Neural progenitor cell (in vitro differentiated cells): ENCODE data around the gene NHERF1. TPM values are rescaled to one million over a fixed set of nuclear protein-coding genes. Genes with fewer than 3 reads are reported as not detected.
A peak's percentile ranks its signal among the peaks of the same experiment; 100 is the strongest.

Source experiments
- DNase-seq: peaks from one replicate; pipeline ENCODE4 v3.0.0-alpha.2; 2016; ENCODE audit warnings: low spot score
- H2AFZ ChIP-seq: fragments of 200-600 bp; sonication (generic); replicated peaks from 2 replicates; pipeline ENCODE4 v1.6.1; 2016; ENCODE audit warnings: antibody characterized with exemption
- H3F3A ChIP-seq: fragments of 200-600 bp; sonication (generic); 2 replicates; pipeline ENCODE4 v1.6.1; 2016; ENCODE audit warnings: antibody characterized with exemption, low read depth
- H3K27ac ChIP-seq: fragments of 200-600 bp; sonication (generic); 2 replicates; pipeline ENCODE4 v1.5.1; 2016; ENCODE audit warnings: mild to moderate bottlenecking
- H3K27me3 ChIP-seq: fragments of 200-600 bp; sonication (generic); 2 replicates; pipeline ENCODE4 v1.6.1; 2016; ENCODE audit warnings: mild to moderate bottlenecking, moderate library complexity
- H3K36me3 ChIP-seq: fragments of 200-600 bp; sonication (generic); 2 replicates; pipeline ENCODE4 v1.5.1; 2016
- H3K4me1 ChIP-seq: fragments of 200-600 bp; sonication (generic); 2 replicates; pipeline ENCODE4 v1.6.1; 2016; ENCODE audit warnings: mixed run types
- H3K4me2 ChIP-seq: fragments of 200-600 bp; sonication (generic); 2 replicates; pipeline ENCODE4 v1.6.1; 2016
- H3K4me3 ChIP-seq: fragments of 200-600 bp; sonication (generic); 2 replicates; pipeline ENCODE4 v1.5.1; 2016
- H3K79me2 ChIP-seq: fragments of 200-600 bp; sonication (generic); 2 replicates; pipeline ENCODE4 v1.6.1; 2016; ENCODE audit warnings: low read depth
- H3K9ac ChIP-seq: fragments of 200-600 bp; sonication (generic); 2 replicates; pipeline ENCODE4 v1.6.1; 2016
- H3K9me3 ChIP-seq: fragments of 200-600 bp; sonication (generic); 2 replicates; pipeline ENCODE4 v1.5.1; 2016; ENCODE audit warnings: low read depth
- H4K20me1 ChIP-seq: fragments of 200-600 bp; sonication (generic); 2 replicates; pipeline ENCODE4 v1.6.1; 2016; ENCODE audit warnings: low read depth
- H3K27ac Mint-ChIP-seq: 3 replicates; pipeline ENCODE4 v1.8.0; 2021; ENCODE audit warnings: mixed read lengths
- H3K27me3 Mint-ChIP-seq: 2 replicates; pipeline ENCODE4 v1.8.0; 2022; ENCODE audit warnings: low read depth, mild to moderate bottlenecking, inconsistent platforms, moderate library complexity, mixed read lengths; ENCODE audit not compliant: insufficient read depth
- H3K36me3 Mint-ChIP-seq: 3 replicates; pipeline ENCODE4 v1.8.0; 2021; ENCODE audit warnings: mixed read lengths
- H3K4me1 Mint-ChIP-seq: 3 replicates; pipeline ENCODE4 v1.8.0; 2021; ENCODE audit warnings: mixed read lengths
- H3K4me3 Mint-ChIP-seq: 3 replicates; pipeline ENCODE4 v1.8.0; 2021; ENCODE audit warnings: mild to moderate bottlenecking, moderate library complexity, mixed read lengths
- H3K9me3 Mint-ChIP-seq: 3 replicates; pipeline ENCODE4 v1.8.0; 2020; ENCODE audit warnings: mixed read lengths
- EZH2 ChIP-seq: fragments of 200-600 bp; sonication (generic); IDR thresholded peaks from 2 replicates; pipeline ENCODE4 v1.6.1; 2017; ENCODE audit warnings: antibody characterized with exemption, mild to moderate bottlenecking, moderate library complexity
- EZH2phosphoT487 ChIP-seq: fragments of 200-600 bp; sonication (generic); IDR thresholded peaks from 2 replicates; pipeline ENCODE4 v1.6.1; 2017; ENCODE audit warnings: antibody characterized with exemption
- total RNA-seq: library from RNA; depleted of rRNA; stranded (reverse); fragments of >200 nt; gene quantifications from 2 replicates; pipeline ENCODE4 v1.2.3, GENCODE V29; 2015; ENCODE audit warnings: low replicate concordance
- TF ChIP-seq, protein P1 (sequence below): fragments of 200-600 bp; sonication (generic); IDR thresholded peaks from 2 replicates; pipeline ENCODE4 v1.5.1; 2017; ENCODE audit warnings: antibody characterized with exemption, mild to moderate bottlenecking

NHERF1 gene
- total RNA-seq, 1 donor from 2014 or later = 27.1 TPM

DNA sequence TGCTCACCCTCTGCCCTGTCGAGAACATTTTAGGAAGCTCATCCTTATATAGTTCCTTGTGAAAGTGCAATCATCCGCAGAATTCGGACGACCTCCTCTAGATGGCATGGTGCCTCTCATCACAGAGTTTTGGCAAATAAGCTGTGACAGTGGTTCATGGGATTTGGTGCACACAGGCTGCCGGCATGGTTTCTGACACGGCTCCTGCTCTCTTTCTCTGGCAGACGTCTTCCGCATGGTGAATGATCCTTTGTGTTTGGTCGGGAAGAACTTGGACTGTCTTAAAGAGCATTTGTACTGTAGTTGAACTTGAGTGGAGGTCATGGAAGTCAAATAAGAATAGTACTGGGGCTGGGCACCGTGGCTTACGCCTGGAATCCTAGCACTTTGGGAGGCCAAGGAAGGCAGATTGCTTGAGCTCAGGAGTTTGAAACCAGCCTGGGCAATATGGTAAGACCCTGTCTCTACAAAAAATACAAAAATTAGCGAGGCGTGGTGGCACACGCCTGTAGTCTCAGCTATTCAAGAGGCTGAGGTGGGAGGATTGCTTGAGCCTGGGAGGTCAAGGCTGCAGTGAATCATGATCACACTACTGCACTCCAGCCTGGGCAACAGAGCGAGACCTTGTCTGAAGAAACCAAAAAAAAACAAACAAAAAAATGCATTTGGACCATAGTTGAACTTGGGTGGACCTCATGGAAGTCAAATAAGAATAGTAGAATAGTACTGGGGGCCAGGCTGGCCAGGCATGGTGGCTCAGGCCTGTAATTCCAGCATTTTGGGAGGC is 62.5 kb downstream of the NHERF1 start:
- no peak overlapping the region for H3K27ac Mint-ChIP-seq
- Histone ChIP-seq H3K9ac (no peak overlapping the region), H3K79me2 (no peaks in the 10 kb centered on the region), H3K4me1 (peaks cover 18% of the 10 kb centered on the region), H3K27ac (no peak overlapping the region), H3F3A (peaks cover 3% of the 10 kb centered on the region), H3K4me2 (no peak overlapping the region), H3K27me3 (no peaks in the 10 kb centered on the region), H3K9me3 (no peaks in the 10 kb centered on the region), H3K4me3 (no peak overlapping the region), H4K20me1 (peaks cover 35% of the 10 kb centered on the region), H2AFZ (no peak overlapping the region), H3K36me3 (no peaks in the 10 kb centered on the region)
- H3K4me1 Mint-ChIP-seq = peaks cover 20% of the 10 kb centered on the region
- peak overlapping the region; percentile 15 for H3K4me3 Mint-ChIP-seq
- H3K9me3 Mint-ChIP-seq = no peaks in the 10 kb centered on the region
- TF ChIP-seq EZH2phosphoT487 = no peak
- no peak for TF ChIP-seq EZH2
- TF ChIP-seq, protein P1, sequence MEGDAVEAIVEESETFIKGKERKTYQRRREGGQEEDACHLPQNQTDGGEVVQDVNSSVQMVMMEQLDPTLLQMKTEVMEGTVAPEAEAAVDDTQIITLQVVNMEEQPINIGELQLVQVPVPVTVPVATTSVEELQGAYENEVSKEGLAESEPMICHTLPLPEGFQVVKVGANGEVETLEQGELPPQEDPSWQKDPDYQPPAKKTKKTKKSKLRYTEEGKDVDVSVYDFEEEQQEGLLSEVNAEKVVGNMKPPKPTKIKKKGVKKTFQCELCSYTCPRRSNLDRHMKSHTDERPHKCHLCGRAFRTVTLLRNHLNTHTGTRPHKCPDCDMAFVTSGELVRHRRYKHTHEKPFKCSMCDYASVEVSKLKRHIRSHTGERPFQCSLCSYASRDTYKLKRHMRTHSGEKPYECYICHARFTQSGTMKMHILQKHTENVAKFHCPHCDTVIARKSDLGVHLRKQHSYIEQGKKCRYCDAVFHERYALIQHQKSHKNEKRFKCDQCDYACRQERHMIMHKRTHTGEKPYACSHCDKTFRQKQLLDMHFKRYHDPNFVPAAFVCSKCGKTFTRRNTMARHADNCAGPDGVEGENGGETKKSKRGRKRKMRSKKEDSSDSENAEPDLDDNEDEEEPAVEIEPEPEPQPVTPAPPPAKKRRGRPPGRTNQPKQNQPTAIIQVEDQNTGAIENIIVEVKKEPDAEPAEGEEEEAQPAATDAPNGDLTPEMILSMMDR = no peak
- H3K27me3 Mint-ChIP-seq = no peaks in the 10 kb centered on the region
- no peak for DNase-seq
- H3K36me3 Mint-ChIP-seq = peaks cover 1% of the 10 kb centered on the region

DNA sequence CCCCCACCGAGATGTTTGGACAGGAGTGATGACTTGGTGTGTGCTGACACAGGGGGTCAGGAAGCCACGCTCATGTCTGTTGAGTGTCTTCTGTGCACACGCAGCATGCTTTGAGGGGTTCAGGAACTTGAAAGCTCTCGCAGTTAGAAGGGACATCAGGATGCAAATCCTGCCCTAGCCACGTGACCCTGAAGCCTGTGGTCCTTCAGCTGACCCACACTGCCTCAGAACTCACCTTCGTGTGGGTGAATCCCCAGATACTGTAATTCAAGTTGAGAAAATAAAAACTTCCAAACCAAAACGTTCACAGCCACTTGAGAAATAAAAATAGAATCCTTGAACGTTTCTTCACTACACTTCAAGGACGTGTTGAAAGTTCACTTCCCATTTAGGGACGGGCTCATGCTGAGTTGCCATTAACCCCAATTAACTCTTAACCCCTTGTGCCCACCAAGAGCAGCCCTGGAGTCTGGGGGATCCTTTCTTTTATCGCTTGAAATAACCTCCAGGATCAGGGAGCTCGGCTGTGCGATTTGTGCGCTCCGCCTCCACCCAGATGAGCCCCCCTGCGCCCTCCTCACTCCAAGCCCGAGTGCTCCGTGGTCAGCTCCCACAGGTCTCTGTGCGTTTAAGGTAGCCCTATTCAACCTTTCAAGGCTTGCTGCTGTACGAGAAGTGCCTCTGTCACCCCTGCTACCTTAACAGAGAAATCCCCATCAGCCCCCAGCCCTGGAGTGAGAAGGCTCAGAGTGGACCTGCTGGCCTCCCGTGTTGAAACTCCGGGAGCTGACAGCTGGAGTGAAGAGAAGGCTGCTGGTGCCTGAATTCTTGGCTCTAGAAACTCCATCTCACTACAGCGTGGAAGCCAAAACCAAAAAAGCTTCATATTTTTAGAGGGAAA is 63.9 kb downstream of the NHERF1 start:
- Histone ChIP-seq H3K4me2 (peak overlapping the region; percentile 73), H4K20me1 (peaks cover 35% of the 10 kb centered on the region), H3K4me1 (peaks cover 22% of the 10 kb centered on the region), H3K9me3 (no peaks in the 10 kb centered on the region), H3K79me2 (no peaks in the 10 kb centered on the region), H3K27ac (no peak overlapping the region), H3K27me3 (no peaks in the 10 kb centered on the region), H2AFZ (no peak overlapping the region), H3K4me3 (peak overlapping the region; percentile 36), H3K9ac (no peak overlapping the region), H3F3A (peaks cover 3% of the 10 kb centered on the region), H3K36me3 (no peaks in the 10 kb centered on the region)
- H3K27ac Mint-ChIP-seq = no peak overlapping the region
- TF ChIP-seq EZH2 (no peak), EZH2phosphoT487 (no peak)
- TF ChIP-seq, protein P1 = no peak
- H3K36me3 Mint-ChIP-seq = peaks cover 4% of the 10 kb centered on the region
- H3K27me3 Mint-ChIP-seq = no peaks in the 10 kb centered on the region
- no peak overlapping the region for H3K4me3 Mint-ChIP-seq
- DNase-seq = peak; percentile 47
- peaks cover 28% of the 10 kb centered on the region for H3K4me1 Mint-ChIP-seq
- no peaks in the 10 kb centered on the region for H3K9me3 Mint-ChIP-seq

DNA sequence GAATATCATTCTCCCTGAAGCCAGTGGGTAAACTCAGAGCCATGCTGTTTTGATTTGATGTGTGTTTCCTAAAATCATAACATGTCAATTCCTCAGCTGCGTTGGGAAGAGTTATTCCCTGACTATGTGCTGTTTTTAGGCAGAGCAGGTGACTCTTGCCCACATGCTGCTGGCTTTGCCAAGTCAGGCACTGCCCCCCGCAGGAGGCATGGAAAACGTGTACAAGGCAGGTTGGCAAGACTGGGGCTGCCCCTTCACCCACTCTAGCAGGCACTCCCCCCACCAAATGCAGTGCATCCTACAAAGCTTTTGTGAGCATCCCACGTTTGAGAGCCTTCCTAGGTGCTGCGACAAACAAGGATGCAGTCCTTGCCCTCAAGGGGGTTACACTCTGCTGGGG is 66.0 kb downstream of the NHERF1 start:
- H3K27me3 ChIP-seq = no peaks in the 10 kb centered on the region

More for the DNA sequence above, 66.0 kb downstream of the NHERF1 start:
- Histone ChIP-seq H3K79me2 (no peaks in the 10 kb centered on the region), H3K27ac (no peak overlapping the region), H3K4me3 (no peak overlapping the region), H4K20me1 (peaks cover 23% of the 10 kb centered on the region), H2AFZ (no peak overlapping the region), H3K4me1 (peaks cover 22% of the 10 kb centered on the region), H3K4me2 (no peak overlapping the region), H3F3A (peaks cover 3% of the 10 kb centered on the region), H3K36me3 (no peaks in the 10 kb centered on the region), H3K9ac (no peak overlapping the region), H3K9me3 (no peaks in the 10 kb centered on the region)
- H3K9me3 Mint-ChIP-seq = no peaks in the 10 kb centered on the region
- no peaks in the 10 kb centered on the region for H3K27me3 Mint-ChIP-seq
- no peak overlapping the region for H3K4me3 Mint-ChIP-seq
- no peak for DNase-seq
- no peak for TF ChIP-seq EZH2
- TF ChIP-seq, protein P1 = no peak
- TF ChIP-seq EZH2phosphoT487 = no peak
- H3K4me1 Mint-ChIP-seq = peaks cover 37% of the 10 kb centered on the region
- peaks cover 5% of the 10 kb centered on the region for H3K36me3 Mint-ChIP-seq
- no peak overlapping the region for H3K27ac Mint-ChIP-seq
